BLaER1 treated with 17β-estradiol and CSF1 and Interleukin-3, amounts not matched to agents 10 nM and 100 nM (cell line): ENCODE results near the gene ATP5PF.
A peak's percentile ranks its signal among the peaks of the same experiment; 100 is the strongest.

ENCODE experiments used
- H3K27ac ChIP-seq, 11 experiments: shearing (Covaris generic); formaldehyde crosslinking; 2 replicates each; pipeline ENCODE4 v1.8.1; 2022
- H3K27me3 ChIP-seq, 11 experiments: shearing (Covaris generic); formaldehyde crosslinking; 2 replicates each; pipeline ENCODE4 v1.8.1; 2022
- H3K36me3 ChIP-seq, 11 experiments: shearing (Covaris generic); formaldehyde crosslinking; 2 replicates each; pipeline ENCODE4 v1.8.1; 2022
- H3K4me1 ChIP-seq, 10 experiments: shearing (Covaris generic); formaldehyde crosslinking; 2 replicates each; pipeline ENCODE4 v1.8.1; 2022
- H3K4me2 ChIP-seq, 11 experiments: shearing (Covaris generic); formaldehyde crosslinking; 2 replicates each; pipeline ENCODE4 v1.8.1; 2022
- H3K4me3 ChIP-seq, 10 experiments: shearing (Covaris generic); formaldehyde crosslinking; 2 replicates each; pipeline ENCODE4 v1.8.1; 2022
- H3K9ac ChIP-seq, 11 experiments: shearing (Covaris generic); formaldehyde crosslinking; 2 replicates each; pipeline ENCODE4 v1.8.1; 2022
- H3K9me3 ChIP-seq, 11 experiments: shearing (Covaris generic); formaldehyde crosslinking; replicated peaks in 1 of 11; 2 replicates each; pipeline ENCODE4 v1.8.1; 2022
- H4K20me1 ChIP-seq, 11 experiments: shearing (Covaris generic); formaldehyde crosslinking; 2 replicates each; pipeline ENCODE4 v1.8.1; 2022
- Cebpa-rat ChIP-seq, 11 experiments: shearing (Covaris generic); IDR thresholded peaks; 2 replicates each; pipeline ENCODE4 v1.8.1; 2022

ATP5PF gene

GRCh38 chr21:25757531-25757930 lies 22.8 kb upstream of the ATP5PF start:
- Histone ChIP-seq H4K20me1 (peaks cover 0 to 14% (median 0%) of the 10 kb centered on the region in 11 experiments; a peak in 2 of 22 replicates), H3K27me3 (no peaks in the 10 kb centered on the region), H3K4me2 (no peak overlapping the region), H3K27ac (no peak overlapping the region), H3K36me3 (peaks cover 67 to 99% (median 96%) of the 10 kb centered on the region in 11 experiments), H3K4me3 (no peak overlapping the region), H3K4me1 (no peaks in the 10 kb centered on the region), H3K9ac (no peak overlapping the region), H3K9me3 (no peaks in the 10 kb centered on the region)
- TF ChIP-seq Cebpa-rat (IDR thresholded peaks at IDR 0.05), result no peak

GRCh38 chr21:25756190-25756932 lies 21.7 kb upstream of the ATP5PF start:
- H4K20me1 ChIP-seq, result peaks cover 0 to 14% (median 0%) of the 10 kb centered on the region in 11 experiments; a peak in 2 of 22 replicates
- H3K4me3 ChIP-seq, result no peak overlapping the region
- no peak for TF ChIP-seq Cebpa-rat (IDR thresholded peaks at IDR 0.05)
- H3K9me3 ChIP-seq, result no peaks in the 10 kb centered on the region
- H3K27me3 ChIP-seq, result no peaks in the 10 kb centered on the region
- H3K4me2 ChIP-seq, result no peak overlapping the region
- peaks cover 72 to 98% (median 92%) of the 10 kb centered on the region in 11 experiments for H3K36me3 ChIP-seq
- H3K9ac ChIP-seq, result no peak overlapping the region; a peak in 1 of 22 replicates
- H3K27ac ChIP-seq, result no peak overlapping the region
- no peaks in the 10 kb centered on the region for H3K4me1 ChIP-seq

- no peaks in the 10 kb centered on the region for H3K9me3 ChIP-seq
- TF ChIP-seq Cebpa-rat (IDR thresholded peaks at IDR 0.05), result no peak
- H3K36me3 ChIP-seq, result peaks cover 55 to 83% (median 74%) of the 10 kb centered on the region in 11 experiments
- H3K4me3 ChIP-seq, result no peak overlapping the region
- no peak overlapping the region for H3K4me2 ChIP-seq
- no peaks in the 10 kb centered on the region for H3K27me3 ChIP-seq
- peaks cover 0 to 14% (median 0%) of the 10 kb centered on the region in 11 experiments; a peak in 2 of 22 replicates for H4K20me1 ChIP-seq
- peaks cover 11 to 17% (median 13%) of the 10 kb centered on the region in 10 experiments; a peak in 19 of 20 replicates for H3K4me1 ChIP-seq
- H3K9ac ChIP-seq, result no peak overlapping the region
- no peak overlapping the region for H3K27ac ChIP-seq
These were observed 17.7 kb upstream of the ATP5PF start for GRCh38 chr21:25752416-25752815.

- Histone ChIP-seq H4K20me1 (peaks cover 0 to 2% (median 0%) of the 10 kb centered on the region in 11 experiments; a peak in 2 of 22 replicates), H3K9me3 (no peaks in the 10 kb centered on the region), H3K36me3 (peaks cover 60 to 83% (median 74%) of the 10 kb centered on the region in 11 experiments), H3K9ac (peak overlapping the region in 4 of 11 experiments; percentile 16 to 63 (median 22); a peak in 4 of 22 replicates), H3K27me3 (no peaks in the 10 kb centered on the region), H3K27ac (peak overlapping the region in 7 of 11 experiments; percentile 2 to 48 (median 34); a peak in 9 of 22 replicates), H3K4me2 (peak overlapping the region; percentile 0 to 64 (median 51); a peak in 18 of 22 replicates), H3K4me3 (no peak overlapping the region), H3K4me1 (peaks cover 11 to 17% (median 13%) of the 10 kb centered on the region in 10 experiments; a peak in 19 of 20 replicates)
- TF ChIP-seq Cebpa-rat (IDR thresholded peaks at IDR 0.05), result no peak
These were observed 15.4 kb upstream of the ATP5PF start for GRCh38 chr21:25750085-25750484.

- Histone ChIP-seq H3K4me2 (no peak overlapping the region), H3K36me3 (peaks cover 49 to 88% (median 67%) of the 10 kb centered on the region in 11 experiments), H3K4me1 (peaks cover 7 to 13% (median 8%) of the 10 kb centered on the region in 10 experiments), H3K4me3 (no peak overlapping the region), H3K27ac (no peak overlapping the region), H4K20me1 (peaks cover 0 to 17% (median 3%) of the 10 kb centered on the region in 11 experiments; a peak in 9 of 22 replicates), H3K9ac (no peak overlapping the region), H3K9me3 (no peaks in the 10 kb centered on the region), H3K27me3 (no peaks in the 10 kb centered on the region)
- no peak for TF ChIP-seq Cebpa-rat (IDR thresholded peaks at IDR 0.05)
These were observed 10.2 kb upstream of the ATP5PF start for GRCh38 chr21:25744854-25745253.

GRCh38 chr21:25742900-25743299 lies 8.2 kb upstream of the ATP5PF start:
- Histone ChIP-seq H3K27ac (no peak overlapping the region), H3K4me1 (peaks cover 3 to 12% (median 8%) of the 10 kb centered on the region in 10 experiments; a peak in 16 of 20 replicates), H4K20me1 (peaks cover 0 to 30% (median 8%) of the 10 kb centered on the region in 11 experiments; a peak in 10 of 22 replicates)

GRCh38 chr21:25737421-25737820 lies 2.7 kb upstream of the ATP5PF start:
- peak overlapping the region; percentile 72 to 93 (median 88); a peak in 20 of 22 replicates for H3K4me2 ChIP-seq
- H3K9ac ChIP-seq, result peak overlapping the region; percentile 99 to 100 (median 100); a peak in 19 of 22 replicates
- peak overlapping the region in 5 of 10 experiments; percentile 80 to 95 (median 89); a peak in 6 of 20 replicates for H3K4me3 ChIP-seq
- peak overlapping the region in 8 of 11 experiments; percentile 99 to 100 (median 100); a peak in 10 of 22 replicates for H3K27ac ChIP-seq
- peaks cover 8 to 42% (median 19%) of the 10 kb centered on the region in 11 experiments; a peak in 15 of 22 replicates for H4K20me1 ChIP-seq
- H3K27me3 ChIP-seq, result no peaks in the 10 kb centered on the region
- no peak for TF ChIP-seq Cebpa-rat (IDR thresholded peaks at IDR 0.05)
- H3K9me3 ChIP-seq, result no peaks in the 10 kb centered on the region
- peaks cover 10 to 35% (median 20%) of the 10 kb centered on the region in 11 experiments; a peak in 18 of 22 replicates for H3K36me3 ChIP-seq
- H3K4me1 ChIP-seq, result peaks cover 32 to 42% (median 36%) of the 10 kb centered on the region in 10 experiments

More at GRCh38 chr21:25742900-25743299, 8.2 kb upstream of the ATP5PF start:
- no peak for TF ChIP-seq Cebpa-rat (IDR thresholded peaks at IDR 0.05)
- Histone ChIP-seq H3K4me3 (no peak overlapping the region), H3K4me2 (peak overlapping the region in 1 of 11 experiments; percentile 35; a peak in 1 of 22 replicates), H3K9ac (no peak overlapping the region), H3K27me3 (no peaks in the 10 kb centered on the region), H3K9me3 (no peaks in the 10 kb centered on the region), H3K36me3 (peaks cover 41 to 79% (median 57%) of the 10 kb centered on the region in 11 experiments)

- H3K4me1 ChIP-seq, result peaks cover 34 to 52% (median 40%) of the 10 kb centered on the region in 10 experiments
- H3K4me3 ChIP-seq, result peak overlapping the region; percentile 80 to 96 (median 89)
- H3K9ac ChIP-seq, result peak overlapping the region; percentile 99 to 100 (median 100)
- H3K27me3 ChIP-seq, result no peaks in the 10 kb centered on the region
- peak overlapping the region; percentile 72 to 93 (median 88) for H3K4me2 ChIP-seq
- no peaks in the 10 kb centered on the region for H3K9me3 ChIP-seq
- H3K36me3 ChIP-seq, result peaks cover 11 to 35% (median 24%) of the 10 kb centered on the region in 11 experiments; a peak in 20 of 22 replicates
- H4K20me1 ChIP-seq, result peaks cover 23 to 53% (median 34%) of the 10 kb centered on the region in 11 experiments; a peak in 17 of 22 replicates
- H3K27ac ChIP-seq, result peak overlapping the region; percentile 99 to 100 (median 100)
- no peak for TF ChIP-seq Cebpa-rat (IDR thresholded peaks at IDR 0.05)
These were observed 1.2 kb upstream of the ATP5PF start for GRCh38 chr21:25735646-25736597.
